Inflammatory macrophage treated with lipopolysaccharide for 4 hours (primary cell): ENCODE results near the gene ZNF821.
A peak's percentile ranks its signal among the peaks of the same experiment; 100 is the strongest.
"Not testable (repeated sequence)": the region's sequence is repeated elsewhere in the genome, so short reads cannot be mapped to it uniquely, and the experiment has no call there.

Source experiments
- DNase-seq: peaks from one replicate; pipeline ENCODE4 v3.0.0-alpha.2; 2020

Gene ZNF821

GRCh38 chr16:71855937-71856662 lies 27.9 kb downstream of the ZNF821 start:
- no peak for DNase-seq

GRCh38 chr16:71854369-71854948 lies 29.5 kb downstream of the ZNF821 start:
- no peak for DNase-seq

- no peak for DNase-seq
Measured at GRCh38 chr16:71853413-71853812, 30.6 kb downstream of the ZNF821 start.

- no peak for DNase-seq
Measured at GRCh38 chr16:71852561-71852960, 31.4 kb downstream of the ZNF821 start.

GRCh38 chr16:71852158-71852557 lies 31.8 kb downstream of the ZNF821 start:
- DNase-seq: no peak

GRCh38 chr16:71851746-71852145 lies 32.2 kb downstream of the ZNF821 start:
- DNase-seq: no peak

- peak; percentile 8 for DNase-seq
Measured at GRCh38 chr16:71848622-71849021, 35.4 kb downstream of the ZNF821 start.

GRCh38 chr16:71847096-71847495 lies 36.9 kb downstream of the ZNF821 start:
- no peak for DNase-seq

- DNase-seq: peak; percentile 26
Measured at GRCh38 chr16:71846431-71846830, 37.6 kb downstream of the ZNF821 start.

GRCh38 chr16:71845639-71846430 lies 38.1 kb downstream of the ZNF821 start, which contains the start of gene ATXN1L:
TSS of gene ATXN1L (plus strand) at chr16:71845976. CDS start at chr16:71849741, 3,765 bp downstream.
- DNase-seq: peak; percentile 93

- no peak for DNase-seq
Measured at GRCh38 chr16:71843572-71843971, 40.4 kb downstream of the ZNF821 start.

- DNase-seq: no peak
Measured at GRCh38 chr16:71840052-71840451, 43.9 kb downstream of the ZNF821 start.

- no peak for DNase-seq
Measured at GRCh38 chr16:71837150-71837549, 46.8 kb downstream of the ZNF821 start.

- DNase-seq: no peak
Measured at GRCh38 chr16:71834291-71834690, 49.7 kb downstream of the ZNF821 start.

- DNase-seq: not testable (repeated sequence)
Measured at GRCh38 chr16:71832112-71832511, 51.9 kb downstream of the ZNF821 start.

- not testable (repeated sequence) for DNase-seq
Measured at GRCh38 chr16:71831698-71832097, 52.3 kb downstream of the ZNF821 start.

- DNase-seq: no peak
Measured at GRCh38 chr16:71830359-71830758, 53.6 kb downstream of the ZNF821 start.

GRCh38 chr16:71826533-71827017 lies 57.4 kb downstream of the ZNF821 start:
- no peak for DNase-seq

GRCh38 chr16:71817155-71817500 lies 66.9 kb downstream of the ZNF821 start:
- not testable (repeated sequence) for DNase-seq

- DNase-seq: no peak
Measured at GRCh38 chr16:71811261-71811803, 72.7 kb downstream of the ZNF821 start.

GRCh38 chr16:71810155-71810530 lies 73.8 kb downstream of the ZNF821 start:
- peak; percentile 67 for DNase-seq
